ENCODE measurements around the gene PLEKHA1.

Gene PLEKHA1

DNA sequence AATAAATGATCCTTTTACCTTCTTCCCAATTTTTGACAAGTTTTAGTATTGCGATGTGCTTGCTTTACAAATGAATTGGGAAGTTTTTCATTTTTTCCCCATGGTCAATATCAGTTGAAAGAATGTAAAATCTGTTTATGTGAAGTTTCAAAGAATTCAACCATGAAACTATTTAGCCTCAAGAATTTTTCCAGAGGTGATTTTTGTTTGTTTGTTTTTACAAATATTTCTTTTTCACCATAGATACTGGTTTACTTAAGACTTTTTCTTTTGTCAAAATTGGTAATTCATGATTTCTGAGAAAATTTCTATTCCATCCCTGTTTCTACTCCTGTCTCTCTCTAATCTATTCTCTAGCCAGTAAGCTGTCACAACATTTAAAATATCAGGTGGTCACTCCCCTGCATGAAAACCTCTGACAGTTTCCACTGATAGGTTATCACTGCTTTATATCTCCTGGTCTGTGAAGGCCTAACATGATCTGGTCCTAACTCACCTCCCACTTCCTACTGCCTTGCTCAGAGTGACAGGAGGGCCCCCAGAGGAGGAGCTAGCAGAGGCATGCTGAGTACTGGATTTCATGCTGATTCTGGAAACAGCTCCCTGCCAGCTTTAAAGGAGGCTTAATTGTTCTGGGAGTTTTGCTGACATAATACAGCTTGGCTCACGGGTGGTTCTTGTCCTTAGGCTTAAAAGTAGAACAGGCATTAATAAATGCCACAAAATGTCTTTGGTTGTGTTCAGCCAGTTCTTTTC lies 72.3 kb downstream of the PLEKHA1 start:
- no peak overlapping the region for H3K27ac ChIP-seq (replicated peaks)
- TF ChIP-seq, protein P1, sequence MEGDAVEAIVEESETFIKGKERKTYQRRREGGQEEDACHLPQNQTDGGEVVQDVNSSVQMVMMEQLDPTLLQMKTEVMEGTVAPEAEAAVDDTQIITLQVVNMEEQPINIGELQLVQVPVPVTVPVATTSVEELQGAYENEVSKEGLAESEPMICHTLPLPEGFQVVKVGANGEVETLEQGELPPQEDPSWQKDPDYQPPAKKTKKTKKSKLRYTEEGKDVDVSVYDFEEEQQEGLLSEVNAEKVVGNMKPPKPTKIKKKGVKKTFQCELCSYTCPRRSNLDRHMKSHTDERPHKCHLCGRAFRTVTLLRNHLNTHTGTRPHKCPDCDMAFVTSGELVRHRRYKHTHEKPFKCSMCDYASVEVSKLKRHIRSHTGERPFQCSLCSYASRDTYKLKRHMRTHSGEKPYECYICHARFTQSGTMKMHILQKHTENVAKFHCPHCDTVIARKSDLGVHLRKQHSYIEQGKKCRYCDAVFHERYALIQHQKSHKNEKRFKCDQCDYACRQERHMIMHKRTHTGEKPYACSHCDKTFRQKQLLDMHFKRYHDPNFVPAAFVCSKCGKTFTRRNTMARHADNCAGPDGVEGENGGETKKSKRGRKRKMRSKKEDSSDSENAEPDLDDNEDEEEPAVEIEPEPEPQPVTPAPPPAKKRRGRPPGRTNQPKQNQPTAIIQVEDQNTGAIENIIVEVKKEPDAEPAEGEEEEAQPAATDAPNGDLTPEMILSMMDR (IDR thresholded peaks at IDR 0.05; ENCODE audit: insufficient read depth, low read length), result no peak
- TF ChIP-seq, protein P2, sequence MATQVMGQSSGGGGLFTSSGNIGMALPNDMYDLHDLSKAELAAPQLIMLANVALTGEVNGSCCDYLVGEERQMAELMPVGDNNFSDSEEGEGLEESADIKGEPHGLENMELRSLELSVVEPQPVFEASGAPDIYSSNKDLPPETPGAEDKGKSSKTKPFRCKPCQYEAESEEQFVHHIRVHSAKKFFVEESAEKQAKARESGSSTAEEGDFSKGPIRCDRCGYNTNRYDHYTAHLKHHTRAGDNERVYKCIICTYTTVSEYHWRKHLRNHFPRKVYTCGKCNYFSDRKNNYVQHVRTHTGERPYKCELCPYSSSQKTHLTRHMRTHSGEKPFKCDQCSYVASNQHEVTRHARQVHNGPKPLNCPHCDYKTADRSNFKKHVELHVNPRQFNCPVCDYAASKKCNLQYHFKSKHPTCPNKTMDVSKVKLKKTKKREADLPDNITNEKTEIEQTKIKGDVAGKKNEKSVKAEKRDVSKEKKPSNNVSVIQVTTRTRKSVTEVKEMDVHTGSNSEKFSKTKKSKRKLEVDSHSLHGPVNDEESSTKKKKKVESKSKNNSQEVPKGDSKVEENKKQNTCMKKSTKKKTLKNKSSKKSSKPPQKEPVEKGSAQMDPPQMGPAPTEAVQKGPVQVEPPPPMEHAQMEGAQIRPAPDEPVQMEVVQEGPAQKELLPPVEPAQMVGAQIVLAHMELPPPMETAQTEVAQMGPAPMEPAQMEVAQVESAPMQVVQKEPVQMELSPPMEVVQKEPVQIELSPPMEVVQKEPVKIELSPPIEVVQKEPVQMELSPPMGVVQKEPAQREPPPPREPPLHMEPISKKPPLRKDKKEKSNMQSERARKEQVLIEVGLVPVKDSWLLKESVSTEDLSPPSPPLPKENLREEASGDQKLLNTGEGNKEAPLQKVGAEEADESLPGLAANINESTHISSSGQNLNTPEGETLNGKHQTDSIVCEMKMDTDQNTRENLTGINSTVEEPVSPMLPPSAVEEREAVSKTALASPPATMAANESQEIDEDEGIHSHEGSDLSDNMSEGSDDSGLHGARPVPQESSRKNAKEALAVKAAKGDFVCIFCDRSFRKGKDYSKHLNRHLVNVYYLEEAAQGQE (IDR thresholded peaks at IDR 0.05; ENCODE audit: insufficient replicate concordance, low read depth), result no peak
- TF ChIP-seq POLR2AphosphoS5 (IDR thresholded peaks at IDR 0.05; ENCODE audit: low read depth) (no peak), SPI1 (IDR thresholded peaks at IDR 0.05; ENCODE audit: borderline replicate concordance, low read depth) (no peak), GABPA (IDR thresholded peaks at IDR 0.05; ENCODE audit: low read depth) (no peak)
- no peak for DNase-seq (ENCODE audit: low read depth in 1 of 2, low spot score in 1 of 2)
- H3K27me3 ChIP-seq (ENCODE audit: insufficient read depth, poor library complexity, severe bottlenecking), result no peaks in the 10 kb centered on the region
- no peak overlapping the region for H3K4me3 ChIP-seq (replicated peaks; ENCODE audit: insufficient read depth, low read length)

DNA sequence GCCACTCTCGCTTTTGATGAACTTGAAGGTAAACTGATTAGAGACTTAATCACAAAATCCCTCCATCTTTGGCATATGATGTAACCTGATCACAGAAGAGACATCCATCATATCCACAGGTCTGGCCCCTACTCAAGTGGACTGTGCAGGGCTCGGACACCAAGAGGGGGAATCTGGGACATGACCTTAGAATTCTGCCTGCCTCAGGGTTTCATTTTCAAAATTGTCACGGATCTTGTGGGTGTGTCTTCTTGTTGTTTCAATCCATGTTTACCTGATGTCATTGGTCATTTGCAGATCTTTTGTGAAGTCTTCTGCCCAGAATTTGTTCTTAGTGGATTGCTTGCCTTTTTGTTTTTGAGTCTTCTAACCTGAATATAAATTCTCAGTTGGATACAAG lies 74.1 kb downstream of the PLEKHA1 start:
- no peak for TF ChIP-seq POLR2AphosphoS5 (IDR thresholded peaks at IDR 0.05; ENCODE audit: low read depth)
- no peak for TF ChIP-seq SPI1 (IDR thresholded peaks at IDR 0.05; ENCODE audit: borderline replicate concordance, low read depth)
- TF ChIP-seq, protein P1 (IDR thresholded peaks at IDR 0.05; ENCODE audit: insufficient read depth, low read length), result no peak
- TF ChIP-seq GABPA (IDR thresholded peaks at IDR 0.05; ENCODE audit: low read depth), result no peak
- TF ChIP-seq, protein P2 (IDR thresholded peaks at IDR 0.05; ENCODE audit: insufficient replicate concordance, low read depth), result no peak
- no peak for DNase-seq (ENCODE audit: low read depth in 1 of 2, low spot score in 1 of 2)

DNA sequence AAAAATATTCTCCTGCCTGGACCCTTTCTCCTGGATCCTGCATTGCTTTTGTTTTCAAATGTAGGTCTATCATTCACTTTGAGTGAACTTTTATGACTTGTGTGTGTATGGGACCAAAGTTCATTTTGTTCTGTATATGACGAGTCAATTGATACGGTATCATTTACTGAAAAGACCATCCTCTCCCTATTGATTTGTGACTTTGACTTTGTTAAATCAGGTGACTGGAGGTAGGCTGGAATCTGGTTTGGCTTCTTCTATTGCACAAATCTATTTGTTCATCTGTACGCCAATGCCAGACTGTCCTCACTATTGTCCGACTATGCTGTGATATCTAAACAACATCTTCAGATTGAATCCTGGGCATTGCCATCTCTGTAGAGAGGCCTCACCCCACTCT lies 74.6 kb downstream of the PLEKHA1 start:
- TF ChIP-seq SPI1 (IDR thresholded peaks at IDR 0.05; ENCODE audit: borderline replicate concordance, low read depth) (no peak), GABPA (IDR thresholded peaks at IDR 0.05; ENCODE audit: low read depth) (no peak), POLR2AphosphoS5 (IDR thresholded peaks at IDR 0.05; ENCODE audit: low read depth) (no peak)
- TF ChIP-seq, protein P2 (IDR thresholded peaks at IDR 0.05; ENCODE audit: insufficient replicate concordance, low read depth), result no peak
- TF ChIP-seq, protein P1 (IDR thresholded peaks at IDR 0.05; ENCODE audit: insufficient read depth, low read length), result no peak
- H3K4me3 ChIP-seq (replicated peaks; ENCODE audit: insufficient read depth, low read length), result no peak overlapping the region
- no peak for DNase-seq (ENCODE audit: low read depth in 1 of 2, low spot score in 1 of 2)
- no peak overlapping the region for H3K27ac ChIP-seq (replicated peaks)
- no peaks in the 10 kb centered on the region for H3K27me3 ChIP-seq (ENCODE audit: insufficient read depth, poor library complexity, severe bottlenecking)

More for the DNA sequence above, 74.1 kb downstream of the PLEKHA1 start:
- H3K27ac ChIP-seq (replicated peaks), result no peak overlapping the region
- no peaks in the 10 kb centered on the region for H3K27me3 ChIP-seq (ENCODE audit: insufficient read depth, poor library complexity, severe bottlenecking)
- no peak overlapping the region for H3K4me3 ChIP-seq (replicated peaks; ENCODE audit: insufficient read depth, low read length)

Data from HL-60 (cell line).